Kidney (tissue), 14 donors: ENCODE data around the gene PEDS1. TPM values are rescaled to one million over a fixed set of nuclear protein-coding genes. Genes with fewer than 3 reads are reported as not detected.

Experiments
- DNase-seq, 5 donors: peaks; one replicate each; pipeline ENCODE4 v3.0.0-alpha.2; 2013 to 2020
- FAIRE-seq: peaks from 2 replicates; lab custom pipeline; 2012; peaks lifted over from hg19 to GRCh38; lab: Jason Lieb, UNC
- H3K27ac ChIP-seq, 2 donors: one replicate each; pipeline ENCODE4 v1.7.0; 2013; ENCODE audit warnings: low read depth in 2 of 2, low read length in 2 of 2, inconsistent platforms in 1 of 2
- H3K27me3 ChIP-seq: one replicate; pipeline ENCODE4 v1.7.1; 2013; ENCODE audit warnings: low read length, inconsistent platforms; ENCODE audit not compliant: control insufficient read depth, insufficient read depth
- H3K36me3 ChIP-seq, 3 donors: one replicate each; pipeline versions ENCODE4 v1.7.0 to v1.7.1; 2013; ENCODE audit warnings: low read length in 3 of 3, control low read depth in 1 of 3, inconsistent platforms in 1 of 3; ENCODE audit not compliant: insufficient read depth in 3 of 3, control insufficient read depth in 2 of 3
- H3K4me1 ChIP-seq, 3 donors: one replicate each; pipeline versions ENCODE4 v1.7.0 to v1.7.1; 2013; ENCODE audit warnings: low read length in 3 of 3, inconsistent platforms in 1 of 3, low read depth in 1 of 3; ENCODE audit not compliant: control insufficient read depth in 2 of 3, insufficient read depth in 2 of 3
- H3K4me3 ChIP-seq, 3 donors: one replicate each; pipeline versions ENCODE4 v1.7.0 to v1.8.1; 2013; ENCODE audit warnings: low read length in 3 of 3, control low read depth in 1 of 3, inconsistent platforms in 1 of 3
- H3K9ac ChIP-seq, 3 donors: one replicate each; pipeline versions ENCODE4 v1.7.0 to v1.7.1; 2013; ENCODE audit warnings: low read length in 3 of 3, control low read depth in 1 of 3, inconsistent platforms in 1 of 3
- H3K9me3 ChIP-seq, 3 donors: one replicate each; pipeline versions ENCODE4 v1.7.0 to v1.7.1; 2013; ENCODE audit warnings: low read length in 3 of 3, control low read depth in 1 of 3, inconsistent platforms in 1 of 3; ENCODE audit not compliant: control insufficient read depth in 2 of 3, insufficient read depth in 1 of 3
- intact Hi-C: fragments of 100-400 bp; cut with DNase I; formaldehyde crosslinking; loops from one replicate; pipeline ENCODE4 v1.11.1; 2022
- polyA plus RNA-seq: library from polyadenylated mRNA; stranded (reverse); fragments of 350-450 nt; fragmentation: Illumina TruSeq; extraction: RNeasy Lipid Tissue Mini Kit (QIAGEN cat#74804); gene quantifications from one replicate; pipeline ENCODE4 v1.2.3, GENCODE V29; 2014; ENCODE audit warnings: low read depth, low replicate concordance; ENCODE audit not compliant: insufficient read depth
- total RNA-seq: library from RNA; stranded (reverse); fragmentation: NEBNext Ultra II Directional; extraction: Animal tissue kit (Norgen Biotek cat#: 25700); gene quantifications from one replicate; pipeline ENCODE4 v1.2.1, GENCODE V29; 2021
- TF ChIP-seq, protein P1 (sequence below): IDR thresholded peaks from 3 replicates; pipeline ENCODE4 v1.5.1; 2012; ENCODE audit warnings: mild to moderate bottlenecking, moderate library complexity, borderline replicate concordance; ENCODE audit not compliant: insufficient read depth; ENCODE audit errors: extremely low read depth
- donor health status: control.
- donor health status: control.
- donor health status: control.
- donor health status: control.
- donor health status: control.
- donor health status: DM: yes; HTN: yes; CAD: no.
- donor health status: Normal renal cell carcinoma (clear cell type).

The PEDS1 gene
- total and polyA plus RNA-seq, 2 donors from 2014 or later = 16.3 to 18.3 TPM

GRCh38 chr20:50141018-50141675 lies 12.4 kb downstream of the PEDS1 start:
- H3K27me3 ChIP-seq = no peaks in the 10 kb centered on the region
- TF ChIP-seq, protein P1, sequence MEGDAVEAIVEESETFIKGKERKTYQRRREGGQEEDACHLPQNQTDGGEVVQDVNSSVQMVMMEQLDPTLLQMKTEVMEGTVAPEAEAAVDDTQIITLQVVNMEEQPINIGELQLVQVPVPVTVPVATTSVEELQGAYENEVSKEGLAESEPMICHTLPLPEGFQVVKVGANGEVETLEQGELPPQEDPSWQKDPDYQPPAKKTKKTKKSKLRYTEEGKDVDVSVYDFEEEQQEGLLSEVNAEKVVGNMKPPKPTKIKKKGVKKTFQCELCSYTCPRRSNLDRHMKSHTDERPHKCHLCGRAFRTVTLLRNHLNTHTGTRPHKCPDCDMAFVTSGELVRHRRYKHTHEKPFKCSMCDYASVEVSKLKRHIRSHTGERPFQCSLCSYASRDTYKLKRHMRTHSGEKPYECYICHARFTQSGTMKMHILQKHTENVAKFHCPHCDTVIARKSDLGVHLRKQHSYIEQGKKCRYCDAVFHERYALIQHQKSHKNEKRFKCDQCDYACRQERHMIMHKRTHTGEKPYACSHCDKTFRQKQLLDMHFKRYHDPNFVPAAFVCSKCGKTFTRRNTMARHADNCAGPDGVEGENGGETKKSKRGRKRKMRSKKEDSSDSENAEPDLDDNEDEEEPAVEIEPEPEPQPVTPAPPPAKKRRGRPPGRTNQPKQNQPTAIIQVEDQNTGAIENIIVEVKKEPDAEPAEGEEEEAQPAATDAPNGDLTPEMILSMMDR = no peak
- no peak for FAIRE-seq
- no peak for DNase-seq
- intact Hi-C loops = no loop called here
- H3K4me1 ChIP-seq = peaks cover 0 to 18% (median 0%) of the 10 kb centered on the region in 3 donors
- no peak overlapping the region for H3K9ac ChIP-seq
- H3K9me3 ChIP-seq = no peaks in the 10 kb centered on the region
- peaks cover 0 to 20% (median 6%) of the 10 kb centered on the region in 3 donors for H3K36me3 ChIP-seq
- H3K4me3 ChIP-seq = no peak overlapping the region
- no peak overlapping the region for H3K27ac ChIP-seq

DNA sequence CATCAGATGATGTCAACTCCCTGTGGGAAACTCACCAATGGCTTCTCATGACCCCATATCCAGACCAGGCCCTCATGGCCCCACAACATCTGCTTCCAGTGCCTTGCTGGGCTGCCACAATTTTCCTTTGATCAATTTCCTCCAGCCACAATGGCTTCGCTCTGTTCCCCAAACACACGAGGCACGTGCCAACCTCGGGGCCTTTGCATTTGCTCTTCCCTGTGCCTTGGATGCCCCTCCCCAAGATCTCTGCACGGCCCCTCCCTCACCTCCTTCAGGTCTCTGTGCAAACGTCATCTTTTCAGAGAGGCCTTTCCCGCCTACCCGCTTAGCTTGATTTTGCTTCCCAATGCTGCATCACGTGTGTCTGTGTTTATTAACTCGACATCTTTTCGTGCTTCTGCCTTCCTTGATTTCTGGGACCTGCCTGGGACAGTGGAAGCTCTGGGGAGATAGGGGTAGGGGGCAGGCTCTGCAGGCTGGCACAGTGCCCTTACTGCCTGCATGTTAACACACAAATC lies 13.1 kb downstream of the PEDS1 start:
- no peak overlapping the region for H3K4me3 ChIP-seq
- peaks cover 0 to 18% (median 0%) of the 10 kb centered on the region in 3 donors for H3K4me1 ChIP-seq
- H3K27ac ChIP-seq = no peak overlapping the region
- DNase-seq (no peak), FAIRE-seq (no peak)
- no peak overlapping the region for H3K9ac ChIP-seq
- peaks cover 0 to 20% (median 6%) of the 10 kb centered on the region in 3 donors for H3K36me3 ChIP-seq
- intact Hi-C loops = no loop called here
- TF ChIP-seq, protein P1 = no peak
- H3K27me3 ChIP-seq = no peaks in the 10 kb centered on the region
- H3K9me3 ChIP-seq = no peaks in the 10 kb centered on the region

GRCh38 chr20:50138479-50139393 lies 14.8 kb downstream of the PEDS1 start:
- FAIRE-seq = no peak
- peak overlapping the region in 1 of 2 donors; percentile 41 for H3K27ac ChIP-seq
- peaks cover 0 to 20% (median 8%) of the 10 kb centered on the region in 3 donors for H3K36me3 ChIP-seq
- H3K9ac ChIP-seq = no peak overlapping the region
- DNase-seq = no peak
- TF ChIP-seq, protein P1 = no peak
- no peaks in the 10 kb centered on the region for H3K27me3 ChIP-seq
- H3K4me3 ChIP-seq = no peak overlapping the region
- H3K4me1 ChIP-seq = peaks cover 0 to 18% (median 2%) of the 10 kb centered on the region in 3 donors
- intact Hi-C loops = no loop called here
- no peaks in the 10 kb centered on the region for H3K9me3 ChIP-seq
